ENCODE measurements around the gene GPR89A. TPM values are rescaled to one million over a fixed set of nuclear protein-coding genes. Genes with fewer than 3 reads are reported as not detected.

GPR89A gene
- total RNA-seq, 2 donors from 2014 or later = 33.9 to 34.5 TPM

DNA sequence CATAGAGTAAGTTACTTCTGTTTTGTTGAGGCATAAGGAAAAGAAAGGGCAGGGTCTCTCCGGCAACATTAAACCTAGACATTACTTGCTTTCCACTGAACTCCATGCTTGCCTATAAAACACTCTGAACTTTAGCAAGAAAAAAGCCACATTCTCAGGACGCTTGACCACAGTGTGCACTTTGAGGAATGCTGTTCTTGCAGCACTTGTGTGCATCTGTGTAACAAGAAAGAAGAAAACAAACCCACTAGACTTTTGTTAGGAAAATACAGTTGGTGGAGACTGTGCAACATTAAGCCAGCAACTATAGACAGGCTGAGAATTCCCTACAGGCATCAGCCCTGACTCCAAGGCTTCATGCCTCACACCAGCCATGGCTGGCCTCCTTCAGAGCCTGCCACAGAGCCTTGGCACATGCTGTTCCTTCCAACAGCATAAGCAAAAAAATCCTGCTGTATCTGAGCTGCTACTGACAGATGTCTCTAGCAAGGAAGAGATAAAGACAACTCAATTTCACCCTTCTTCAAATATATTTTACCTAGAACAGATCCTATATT, 93.6 kb downstream of the GPR89A start:
- H3K36me3 ChIP-seq (ENCODE audit: control insufficient read depth, insufficient read depth, low read length) = peaks cover 16% of the 10 kb centered on the region

DNA sequence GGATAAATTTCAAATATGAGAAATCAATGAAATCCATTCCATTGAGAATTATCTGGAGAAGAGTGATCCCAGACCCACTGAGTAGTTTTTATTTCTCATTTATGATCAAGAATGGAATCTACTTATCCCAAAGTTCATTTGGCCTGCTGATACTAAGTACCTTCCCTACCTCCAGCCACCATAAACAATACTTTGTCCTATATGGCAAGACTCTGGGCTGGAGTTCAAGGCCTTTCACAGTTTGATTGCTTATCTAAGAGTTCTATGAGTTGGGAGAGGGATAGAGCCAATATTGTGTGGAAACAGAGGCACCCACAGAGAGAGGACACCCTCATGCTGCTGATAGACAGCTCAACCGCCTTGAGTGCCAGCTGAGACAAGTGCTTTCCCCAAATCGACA, 94.3 kb downstream of the GPR89A start:
- H3K4me1 ChIP-seq (ENCODE audit: control insufficient read depth, insufficient read depth, low read length) = peaks cover 13% of the 10 kb centered on the region
- H3K4me3 ChIP-seq (ENCODE audit: low read length) = no peak overlapping the region
- H3K27ac Mint-ChIP-seq = no peak overlapping the region
- TF ChIP-seq, protein P1, sequence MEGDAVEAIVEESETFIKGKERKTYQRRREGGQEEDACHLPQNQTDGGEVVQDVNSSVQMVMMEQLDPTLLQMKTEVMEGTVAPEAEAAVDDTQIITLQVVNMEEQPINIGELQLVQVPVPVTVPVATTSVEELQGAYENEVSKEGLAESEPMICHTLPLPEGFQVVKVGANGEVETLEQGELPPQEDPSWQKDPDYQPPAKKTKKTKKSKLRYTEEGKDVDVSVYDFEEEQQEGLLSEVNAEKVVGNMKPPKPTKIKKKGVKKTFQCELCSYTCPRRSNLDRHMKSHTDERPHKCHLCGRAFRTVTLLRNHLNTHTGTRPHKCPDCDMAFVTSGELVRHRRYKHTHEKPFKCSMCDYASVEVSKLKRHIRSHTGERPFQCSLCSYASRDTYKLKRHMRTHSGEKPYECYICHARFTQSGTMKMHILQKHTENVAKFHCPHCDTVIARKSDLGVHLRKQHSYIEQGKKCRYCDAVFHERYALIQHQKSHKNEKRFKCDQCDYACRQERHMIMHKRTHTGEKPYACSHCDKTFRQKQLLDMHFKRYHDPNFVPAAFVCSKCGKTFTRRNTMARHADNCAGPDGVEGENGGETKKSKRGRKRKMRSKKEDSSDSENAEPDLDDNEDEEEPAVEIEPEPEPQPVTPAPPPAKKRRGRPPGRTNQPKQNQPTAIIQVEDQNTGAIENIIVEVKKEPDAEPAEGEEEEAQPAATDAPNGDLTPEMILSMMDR (conservative IDR thresholded peaks at IDR 0.05) = no peak
- H3K9me3 Mint-ChIP-seq = no peaks in the 10 kb centered on the region
- DNase-seq = no peak
- no peaks in the 10 kb centered on the region for H3K9me3 ChIP-seq (ENCODE audit: control insufficient read depth, low read length)
- H3K9ac ChIP-seq (ENCODE audit: extremely low read depth, low read length, poor library complexity, severe bottlenecking) = no peak overlapping the region
- H3K4me3 Mint-ChIP-seq = no peak overlapping the region
- H3K4me1 Mint-ChIP-seq = peaks cover 32% of the 10 kb centered on the region
- WGBS, 2 experiments (ENCODE audit: insufficient coverage in 1 of 2, insufficient read length in 1 of 2) = 83 to 90% methylated on average over 2 of the region's 2 CpGs
- no peaks in the 10 kb centered on the region for H3K27me3 Mint-ChIP-seq (ENCODE audit: insufficient read depth)
- no peak overlapping the region for H3K27ac ChIP-seq (ENCODE audit: low read depth, low read length)
- H3K27me3 ChIP-seq (ENCODE audit: control insufficient read depth, insufficient read depth, low read length, poor library complexity, severe bottlenecking) = no peaks in the 10 kb centered on the region
- H3K36me3 Mint-ChIP-seq (ENCODE audit: low read depth) = peaks cover 18% of the 10 kb centered on the region
- peaks cover 16% of the 10 kb centered on the region for H3K36me3 ChIP-seq (ENCODE audit: control insufficient read depth, insufficient read depth, low read length)

More for the DNA sequence above, 93.6 kb downstream of the GPR89A start:
- no peaks in the 10 kb centered on the region for H3K9me3 Mint-ChIP-seq
- no peak overlapping the region for H3K4me3 Mint-ChIP-seq
- H3K9ac ChIP-seq (ENCODE audit: extremely low read depth, low read length, poor library complexity, severe bottlenecking) = no peak overlapping the region
- H3K9me3 ChIP-seq (ENCODE audit: control insufficient read depth, low read length) = no peaks in the 10 kb centered on the region
- no peak overlapping the region for H3K27ac ChIP-seq (ENCODE audit: low read depth, low read length)
- H3K27me3 Mint-ChIP-seq (ENCODE audit: insufficient read depth) = no peaks in the 10 kb centered on the region
- H3K36me3 Mint-ChIP-seq (ENCODE audit: low read depth) = peaks cover 22% of the 10 kb centered on the region
- H3K4me1 Mint-ChIP-seq = peaks cover 30% of the 10 kb centered on the region
- TF ChIP-seq, protein P1 (conservative IDR thresholded peaks at IDR 0.05) = no peak
- 63 to 94% methylated on average over 1 to 2 of the region's 2 CpGs for WGBS, 2 experiments (ENCODE audit: insufficient coverage in 1 of 2, insufficient read length in 1 of 2)
- H3K27ac Mint-ChIP-seq = no peak overlapping the region
- H3K4me3 ChIP-seq (ENCODE audit: low read length) = no peak overlapping the region
- no peak for DNase-seq
- H3K4me1 ChIP-seq (ENCODE audit: control insufficient read depth, insufficient read depth, low read length) = peaks cover 10% of the 10 kb centered on the region
- H3K27me3 ChIP-seq (ENCODE audit: control insufficient read depth, insufficient read depth, low read length, poor library complexity, severe bottlenecking) = no peaks in the 10 kb centered on the region

DNA sequence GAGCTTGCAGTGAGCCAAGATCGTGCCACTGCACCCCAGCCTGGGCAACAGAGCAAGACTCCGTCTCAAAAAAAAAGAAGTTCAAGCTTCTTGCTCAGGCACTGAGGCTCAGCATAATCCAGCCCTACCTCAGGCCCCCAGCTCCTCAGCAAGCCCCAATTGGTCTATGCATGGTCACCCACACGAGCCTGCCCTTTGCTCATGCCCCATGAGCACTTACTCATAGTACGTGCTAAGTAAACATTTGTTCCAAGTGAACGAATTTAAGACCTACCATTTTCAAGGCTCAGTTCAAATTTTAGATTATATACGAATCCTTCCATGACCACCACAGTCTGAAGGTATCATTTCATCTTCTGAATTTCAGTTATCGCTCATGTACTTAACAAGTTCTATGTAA, 95.0 kb downstream of the GPR89A start:
- H3K9me3 Mint-ChIP-seq = no peaks in the 10 kb centered on the region
- Histone ChIP-seq H3K9me3 (ENCODE audit: control insufficient read depth, low read length) (no peaks in the 10 kb centered on the region), H3K27ac (ENCODE audit: low read depth, low read length) (no peak overlapping the region), H3K4me1 (ENCODE audit: control insufficient read depth, insufficient read depth, low read length) (peaks cover 19% of the 10 kb centered on the region), H3K9ac (ENCODE audit: extremely low read depth, low read length, poor library complexity, severe bottlenecking) (no peak overlapping the region), H3K36me3 (ENCODE audit: control insufficient read depth, insufficient read depth, low read length) (peaks cover 16% of the 10 kb centered on the region), H3K27me3 (ENCODE audit: control insufficient read depth, insufficient read depth, low read length, poor library complexity, severe bottlenecking) (no peaks in the 10 kb centered on the region), H3K4me3 (ENCODE audit: low read length) (no peak overlapping the region)
- no peak for DNase-seq
- TF ChIP-seq, protein P1 (conservative IDR thresholded peaks at IDR 0.05) = no peak
- H3K27ac Mint-ChIP-seq = no peak overlapping the region
- H3K27me3 Mint-ChIP-seq (ENCODE audit: insufficient read depth) = no peaks in the 10 kb centered on the region
- WGBS, 2 experiments (ENCODE audit: insufficient coverage in 1 of 2, insufficient read length in 1 of 2) = 90 to 92% methylated on average over 5 to 7 of the region's 7 CpGs
- H3K4me1 Mint-ChIP-seq = peaks cover 39% of the 10 kb centered on the region
- H3K4me3 Mint-ChIP-seq = no peak overlapping the region
- H3K36me3 Mint-ChIP-seq (ENCODE audit: low read depth) = peaks cover 13% of the 10 kb centered on the region
